IPS-15b (cell line): ENCODE results near the gene CORT.
"Not testable (repeated sequence)": the region's sequence is repeated elsewhere in the genome, so short reads cannot be mapped to it uniquely, and the experiment has no call there.

ENCODE experiments used
- H3K27me3 ChIP-seq: one replicate; pipeline ENCODE4 v1.6.1; 2013; ENCODE audit warnings: low read length; ENCODE audit not compliant: control insufficient read depth, insufficient read depth
- H3K36me3 ChIP-seq: one replicate; pipeline ENCODE4 v1.6.1; 2013; ENCODE audit warnings: low read length; ENCODE audit not compliant: control insufficient read depth, insufficient read depth
- H3K4me1 ChIP-seq: one replicate; pipeline ENCODE4 v1.6.1; 2013; ENCODE audit warnings: mild to moderate bottlenecking, low read length; ENCODE audit not compliant: control insufficient read depth, insufficient read depth
- H3K4me3 ChIP-seq: one replicate; pipeline ENCODE4 v1.5.1; 2013; ENCODE audit warnings: low read depth, low read length
- H3K9ac ChIP-seq: one replicate; pipeline ENCODE4 v1.6.1; 2013; ENCODE audit warnings: low read depth, mild to moderate bottlenecking, low read length
- H3K9me3 ChIP-seq: one replicate; pipeline ENCODE4 v1.6.1; 2013; ENCODE audit warnings: mild to moderate bottlenecking, low read length; ENCODE audit not compliant: control insufficient read depth, insufficient read depth

Gene CORT

GRCh38 chr1:10440794-10441193 lies 9.0 kb upstream of the CORT start:
- H3K4me1 ChIP-seq = no peaks in the 10 kb centered on the region
- no peaks in the 10 kb centered on the region for H3K9me3 ChIP-seq
- no peaks in the 10 kb centered on the region for H3K36me3 ChIP-seq
- H3K27me3 ChIP-seq = no peaks in the 10 kb centered on the region
- no peak overlapping the region for H3K4me3 ChIP-seq
- no peak overlapping the region for H3K9ac ChIP-seq

GRCh38 chr1:10444248-10444647 lies 5.6 kb upstream of the CORT start:
- H3K9me3 ChIP-seq = no peaks in the 10 kb centered on the region
- H3K9ac ChIP-seq = no peak overlapping the region
- no peaks in the 10 kb centered on the region for H3K27me3 ChIP-seq
- no peaks in the 10 kb centered on the region for H3K4me1 ChIP-seq
- H3K4me3 ChIP-seq = no peak overlapping the region
- H3K36me3 ChIP-seq = no peaks in the 10 kb centered on the region

- H3K9me3 ChIP-seq = no peaks in the 10 kb centered on the region
- no peak overlapping the region for H3K4me3 ChIP-seq
- no peak overlapping the region for H3K9ac ChIP-seq
- H3K4me1 ChIP-seq = no peaks in the 10 kb centered on the region
- no peaks in the 10 kb centered on the region for H3K27me3 ChIP-seq
- no peaks in the 10 kb centered on the region for H3K36me3 ChIP-seq
These were observed 4.9 kb upstream of the CORT start for GRCh38 chr1:10444795-10445397.

- Histone ChIP-seq H3K36me3 (no peaks in the 10 kb centered on the region), H3K4me1 (no peaks in the 10 kb centered on the region), H3K9ac (no peak overlapping the region), H3K4me3 (no peak overlapping the region), H3K27me3 (no peaks in the 10 kb centered on the region), H3K9me3 (no peaks in the 10 kb centered on the region)
These were observed 2.9 kb upstream of the CORT start for GRCh38 chr1:10446790-10447422.

GRCh38 chr1:10450156-10450814 lies 454 bp downstream of the CORT start:
- Histone ChIP-seq H3K4me3 (no peak overlapping the region), H3K27me3 (no peaks in the 10 kb centered on the region), H3K4me1 (no peaks in the 10 kb centered on the region), H3K36me3 (no peaks in the 10 kb centered on the region), H3K9ac (no peak overlapping the region), H3K9me3 (no peaks in the 10 kb centered on the region)

- Histone ChIP-seq H3K4me3 (no peak overlapping the region), H3K9me3 (no peaks in the 10 kb centered on the region), H3K4me1 (no peaks in the 10 kb centered on the region), H3K9ac (no peak overlapping the region), H3K27me3 (no peaks in the 10 kb centered on the region), H3K36me3 (no peaks in the 10 kb centered on the region)
These were observed 1.0 kb downstream of the CORT start for GRCh38 chr1:10450836-10451235.

GRCh38 chr1:10451287-10451686 lies 1.5 kb downstream of the CORT start:
- Histone ChIP-seq H3K4me3 (peak overlapping the region; percentile 8), H3K36me3 (no peaks in the 10 kb centered on the region), H3K9ac (no peak overlapping the region), H3K27me3 (no peaks in the 10 kb centered on the region), H3K4me1 (no peaks in the 10 kb centered on the region), H3K9me3 (no peaks in the 10 kb centered on the region)

- no peaks in the 10 kb centered on the region for H3K4me1 ChIP-seq
These were observed 6.2 kb downstream of the CORT start for GRCh38 chr1:10456048-10456447.

GRCh38 chr1:10456661-10457060 lies 6.8 kb downstream of the CORT start:
- Histone ChIP-seq H3K4me1 (no peaks in the 10 kb centered on the region), H3K36me3 (peaks cover 14% of the 10 kb centered on the region), H3K27me3 (no peaks in the 10 kb centered on the region), H3K4me3 (no peak overlapping the region), H3K9me3 (no peaks in the 10 kb centered on the region), H3K9ac (no peak overlapping the region)

More at GRCh38 chr1:10456048-10456447, 6.2 kb downstream of the CORT start:
- peaks cover 8% of the 10 kb centered on the region for H3K36me3 ChIP-seq
- no peaks in the 10 kb centered on the region for H3K9me3 ChIP-seq
- no peaks in the 10 kb centered on the region for H3K27me3 ChIP-seq
- no peak overlapping the region for H3K4me3 ChIP-seq
- H3K9ac ChIP-seq = no peak overlapping the region

GRCh38 chr1:10457462-10457861 lies 7.6 kb downstream of the CORT start:
- H3K9me3 ChIP-seq, H3K4me3 ChIP-seq, H3K9ac ChIP-seq, H3K27me3 ChIP-seq, H3K4me1 ChIP-seq: not testable (repeated sequence)
- peaks cover 19% of the 10 kb centered on the region for H3K36me3 ChIP-seq

- no peaks in the 10 kb centered on the region for H3K4me1 ChIP-seq
- H3K36me3 ChIP-seq = peaks cover 23% of the 10 kb centered on the region
- no peak overlapping the region for H3K4me3 ChIP-seq
- no peak overlapping the region for H3K9ac ChIP-seq
- H3K9me3 ChIP-seq = no peaks in the 10 kb centered on the region
- no peaks in the 10 kb centered on the region for H3K27me3 ChIP-seq
These were observed 8.0 kb downstream of the CORT start for GRCh38 chr1:10457875-10458274.

GRCh38 chr1:10459184-10459583 lies 9.4 kb downstream of the CORT start:
- Histone ChIP-seq H3K36me3 (peaks cover 31% of the 10 kb centered on the region), H3K9me3 (no peaks in the 10 kb centered on the region), H3K4me3 (no peak overlapping the region), H3K9ac (no peak overlapping the region), H3K4me1 (no peaks in the 10 kb centered on the region), H3K27me3 (no peaks in the 10 kb centered on the region)
